A673 (cell line): ENCODE results near the gene RPL31.

Source experiments
- CTCF ChIP-seq: fragments of 300-800, 200-600 bp; sonication (generic); conservative IDR thresholded peaks from 2 replicates; pipeline ENCODE4 v1.5.1; 2017; ENCODE audit warnings: low read depth, mild to moderate bottlenecking, antibody characterized with exemption, low read length, moderate library complexity, mixed read lengths
- EZH2 ChIP-seq: fragments of 200-600 bp; sonication (generic); IDR thresholded peaks from 2 replicates; pipeline ENCODE4 v1.6.1; 2017; ENCODE audit warnings: borderline replicate concordance, low read depth, mild to moderate bottlenecking, mixed read lengths, antibody characterized with exemption, low read length; ENCODE audit not compliant: poor library complexity, severe bottlenecking

GRCh38 chr2:101012706-101013181, 10.7 kb downstream of the RPL31 start:
- TF ChIP-seq CTCF (peak; percentile 84), EZH2 (no peak)
